HG03060 (cell line): ENCODE results near the gene KBTBD4.
A peak's percentile ranks its signal among the peaks of the same experiment; 100 is the strongest.

Experiments used
- ATAC-seq: cut with Tn5 transposase; IDR thresholded peaks from one replicate; pipeline ENCODE4 v1.9.1; 2021; ENCODE audit warnings: low read depth, moderate number of reproducible peaks; ENCODE audit not compliant: unreplicated experiment

The KBTBD4 gene

GRCh38 chr11:47578524-47579494 is at the start of gene KBTBD4, which contains the start of gene NDUFS3:
KBTBD4 (minus strand) TSS chr11:47578970; CDS start chr11:47578951, 19 bp downstream.
NDUFS3 (plus strand) TSS chr11:47579074; CDS start chr11:47579092, 18 bp downstream.
- ATAC-seq = peak; percentile 74

GRCh38 chr11:47628026-47628425 is 49.3 kb upstream of the KBTBD4 start:
- no peak for ATAC-seq

GRCh38 chr11:47626234-47626633 is 47.5 kb upstream of the KBTBD4 start:
- ATAC-seq = no peak

- no peak for ATAC-seq
Measured at GRCh38 chr11:47620836-47621378, 42.1 kb upstream of the KBTBD4 start.

GRCh38 chr11:47617417-47617809 is 38.6 kb upstream of the KBTBD4 start:
- ATAC-seq = no peak

- no peak for ATAC-seq
Measured at GRCh38 chr11:47616726-47617416, 38.1 kb upstream of the KBTBD4 start.

- no peak for ATAC-seq
Measured at GRCh38 chr11:47615249-47615648, 36.5 kb upstream of the KBTBD4 start.

GRCh38 chr11:47611348-47611794 is 32.6 kb upstream of the KBTBD4 start:
- ATAC-seq = no peak

GRCh38 chr11:47609675-47610074 is 30.9 kb upstream of the KBTBD4 start:
- no peak for ATAC-seq

GRCh38 chr11:47607380-47607779 is 28.6 kb upstream of the KBTBD4 start:
- no peak for ATAC-seq

- no peak for ATAC-seq
Measured at GRCh38 chr11:47606731-47607130, 28.0 kb upstream of the KBTBD4 start.

GRCh38 chr11:47605921-47606320 is 27.2 kb upstream of the KBTBD4 start:
- ATAC-seq = no peak

- ATAC-seq = no peak
Measured at GRCh38 chr11:47603295-47603694, 24.5 kb upstream of the KBTBD4 start.

- no peak for ATAC-seq
Measured at GRCh38 chr11:47599902-47600301, 21.1 kb upstream of the KBTBD4 start.

- ATAC-seq = no peak
Measured at GRCh38 chr11:47595967-47596366, 17.2 kb upstream of the KBTBD4 start.

GRCh38 chr11:47595029-47595428 is 16.3 kb upstream of the KBTBD4 start:
- no peak for ATAC-seq

- no peak for ATAC-seq
Measured at GRCh38 chr11:47593934-47594855, 15.4 kb upstream of the KBTBD4 start, which contains the start of gene C1QTNF4. C1QTNF4 (minus strand) TSS chr11:47594411; CDS start chr11:47590810, 3,601 bp downstream.

GRCh38 chr11:47593492-47593933 is 14.7 kb upstream of the KBTBD4 start:
- ATAC-seq = no peak

- no peak for ATAC-seq
Measured at GRCh38 chr11:47592970-47593369, 14.2 kb upstream of the KBTBD4 start.

- no peak for ATAC-seq
Measured at GRCh38 chr11:47592251-47592650, 13.5 kb upstream of the KBTBD4 start.
